ENCODE results near the gene PAFAH1B1.
"Not testable (repeated sequence)": the region's sequence is repeated elsewhere in the genome, so short reads cannot be mapped to it uniquely, and the experiment has no call there.

DNA sequence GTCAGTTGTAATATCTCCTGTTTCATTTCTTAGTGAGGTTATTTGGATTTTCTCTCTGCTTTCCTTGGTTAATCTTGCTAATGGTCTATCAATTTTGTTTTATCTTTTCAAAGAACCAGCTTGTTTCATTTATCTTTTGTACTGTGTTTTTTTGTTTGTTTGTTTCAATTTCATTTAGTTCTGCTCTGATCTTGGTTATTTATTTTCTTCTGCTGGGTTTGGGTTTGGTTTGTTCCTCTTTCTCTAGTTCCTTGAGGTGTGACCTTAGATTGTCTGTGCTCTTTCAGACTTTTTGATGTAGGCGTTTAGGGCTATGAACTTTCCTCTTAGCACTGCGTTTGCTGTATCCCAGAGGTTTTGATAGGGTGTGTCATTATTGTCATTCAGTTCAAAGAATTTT lies 35.5 kb downstream of the PAFAH1B1 start:
- TF ChIP-seq, protein P1, sequence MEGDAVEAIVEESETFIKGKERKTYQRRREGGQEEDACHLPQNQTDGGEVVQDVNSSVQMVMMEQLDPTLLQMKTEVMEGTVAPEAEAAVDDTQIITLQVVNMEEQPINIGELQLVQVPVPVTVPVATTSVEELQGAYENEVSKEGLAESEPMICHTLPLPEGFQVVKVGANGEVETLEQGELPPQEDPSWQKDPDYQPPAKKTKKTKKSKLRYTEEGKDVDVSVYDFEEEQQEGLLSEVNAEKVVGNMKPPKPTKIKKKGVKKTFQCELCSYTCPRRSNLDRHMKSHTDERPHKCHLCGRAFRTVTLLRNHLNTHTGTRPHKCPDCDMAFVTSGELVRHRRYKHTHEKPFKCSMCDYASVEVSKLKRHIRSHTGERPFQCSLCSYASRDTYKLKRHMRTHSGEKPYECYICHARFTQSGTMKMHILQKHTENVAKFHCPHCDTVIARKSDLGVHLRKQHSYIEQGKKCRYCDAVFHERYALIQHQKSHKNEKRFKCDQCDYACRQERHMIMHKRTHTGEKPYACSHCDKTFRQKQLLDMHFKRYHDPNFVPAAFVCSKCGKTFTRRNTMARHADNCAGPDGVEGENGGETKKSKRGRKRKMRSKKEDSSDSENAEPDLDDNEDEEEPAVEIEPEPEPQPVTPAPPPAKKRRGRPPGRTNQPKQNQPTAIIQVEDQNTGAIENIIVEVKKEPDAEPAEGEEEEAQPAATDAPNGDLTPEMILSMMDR (IDR thresholded peaks at IDR 0.05): not testable (repeated sequence)
- TF ChIP-seq POLR2A (IDR thresholded peaks at IDR 0.05): not testable (repeated sequence)
